ENCODE results near the gene CIP2A.

CIP2A gene

GRCh38 chr3:108555966-108556581 lies 33.2 kb downstream of the CIP2A start:
- no peak for DNase-seq

- DNase-seq = no peak
These were observed 34.2 kb downstream of the CIP2A start for GRCh38 chr3:108554913-108555571.

GRCh38 chr3:108554229-108554628 lies 35.0 kb downstream of the CIP2A start:
- no peak for DNase-seq

GRCh38 chr3:108552267-108553159 lies 36.7 kb downstream of the CIP2A start:
- DNase-seq = peak; percentile 16

- DNase-seq = no peak
These were observed 40.4 kb downstream of the CIP2A start for GRCh38 chr3:108548886-108549285.

- DNase-seq = no peak
These were observed 40.9 kb downstream of the CIP2A start for GRCh38 chr3:108548304-108548703.

- no peak for DNase-seq
These were observed 42.5 kb downstream of the CIP2A start for GRCh38 chr3:108546692-108547091.

- no peak for DNase-seq
These were observed 43.0 kb downstream of the CIP2A start for GRCh38 chr3:108546247-108546646.

- DNase-seq = no peak
These were observed 51.2 kb downstream of the CIP2A start for GRCh38 chr3:108538083-108538482.

GRCh38 chr3:108528459-108529252 lies 60.6 kb downstream of the CIP2A start:
- no peak for DNase-seq

- no peak for DNase-seq
These were observed 61.4 kb downstream of the CIP2A start for GRCh38 chr3:108527817-108528216.

GRCh38 chr3:108527109-108527508 lies 62.1 kb downstream of the CIP2A start:
- no peak for DNase-seq

GRCh38 chr3:108525971-108526370 lies 63.3 kb downstream of the CIP2A start:
- DNase-seq = no peak

GRCh38 chr3:108525256-108525655 lies 64.0 kb downstream of the CIP2A start:
- DNase-seq = no peak

GRCh38 chr3:108524537-108524936 lies 64.7 kb downstream of the CIP2A start:
- no peak for DNase-seq

- DNase-seq = no peak
These were observed 70.3 kb downstream of the CIP2A start for GRCh38 chr3:108518895-108519294.

- DNase-seq = no peak
These were observed 72.4 kb downstream of the CIP2A start for GRCh38 chr3:108516881-108517280.

GRCh38 chr3:108513961-108514360 lies 75.3 kb downstream of the CIP2A start:
- DNase-seq = no peak

- DNase-seq = no peak
These were observed 76.6 kb downstream of the CIP2A start for GRCh38 chr3:108512671-108513070.

- DNase-seq = no peak
These were observed 77.7 kb downstream of the CIP2A start for GRCh38 chr3:108511490-108511889.

GRCh38 chr3:108511055-108511454 lies 78.2 kb downstream of the CIP2A start:
- DNase-seq = no peak

GRCh38 chr3:108510496-108510895 lies 78.7 kb downstream of the CIP2A start, which contains the start of gene MYH15:
MYH15 (minus strand) TSS chr3:108510596; CDS start chr3:108510530, 66 bp downstream.
- no peak for DNase-seq

GRCh38 chr3:108509871-108510270 lies 79.4 kb downstream of the CIP2A start:
- DNase-seq = no peak

All from KG1 (cell line).